Neural progenitor cell (in vitro differentiated cells): ENCODE results near the gene PLCXD3.

Experiments used
- CTCF ChIP-seq: fragments of 200-600 bp; sonication (generic); IDR thresholded peaks from 2 replicates; pipeline ENCODE4 v1.5.1; 2017; ENCODE audit warnings: antibody characterized with exemption, mild to moderate bottlenecking
- EZH2phosphoT487 ChIP-seq: fragments of 200-600 bp; sonication (generic); IDR thresholded peaks from 2 replicates; pipeline ENCODE4 v1.6.1; 2017; ENCODE audit warnings: antibody characterized with exemption

GRCh38 chr5:41374631-41375030 lies 135.8 kb downstream of the PLCXD3 start:
- TF ChIP-seq EZH2phosphoT487, result no peak
- TF ChIP-seq CTCF, result no peak
